Measurements from ENCODE around the gene SNX14. TPM values are rescaled to one million over a fixed set of nuclear protein-coding genes. Genes with fewer than 3 reads are reported as not detected.

The SNX14 gene
- total and polyA plus RNA-seq, 10 of the 15 experiments (the other 5 are each of a cell fraction or from before 2014, with no cell fraction given): 34.2 to 122 (median 51.0) TPM

DNA sequence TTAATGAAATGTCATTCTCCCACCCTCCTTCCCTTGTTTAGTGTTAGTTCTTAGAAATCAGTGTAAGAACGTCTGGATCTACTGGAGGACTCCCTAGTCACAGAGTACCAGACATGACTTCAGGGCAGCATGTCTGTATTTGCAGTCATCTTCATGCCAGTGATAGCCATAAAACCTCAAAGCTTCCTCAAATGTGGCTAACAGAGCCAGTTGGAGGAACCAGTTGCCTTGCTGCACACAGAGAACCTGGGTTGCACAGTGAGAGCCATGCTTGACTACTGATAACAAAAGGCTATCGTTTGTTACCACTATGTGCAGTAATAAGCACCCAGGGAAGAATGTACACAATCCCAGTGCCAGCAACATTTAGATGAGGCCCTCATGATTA, 123.6 kb downstream of the SNX14 start:
- H3K9me3 ChIP-seq (replicated peaks; ENCODE audit: control insufficient read depth, insufficient read depth, low read length): no peaks in the 10 kb centered on the region
- H3K4me1 ChIP-seq (ENCODE audit: control insufficient read depth, insufficient read depth, low read length): peaks cover 9% of the 10 kb centered on the region
- in situ Hi-C loops (cut with MboI) (no loop called here), intact Hi-C loops (cut with micrococcal nuclease; ENCODE audit: unreplicated experiment) (no loop called here)
- WGBS (ENCODE audit: insufficient coverage, insufficient replicate concordance, low lambda C conversion rate, missing lambda C conversion rate): 3% methylated on average over 2 of the region's 2 CpGs
- H3K4me3 ChIP-seq: no peak overlapping the region
- SMC1A ChIA-PET (ENCODE audit: uncharacterized antibody, unreplicated experiment): no interaction called here
- no peak for ATAC-seq
- CTCF ChIA-PET: interaction anchor here (1.2 to 3.7 kb wide), 2 partner anchors 10 to 13 kb away, joined by 6 to 21 read pairs; no protein-coding TSS in a partner anchor
- no peak overlapping the region for H3K9ac ChIP-seq (ENCODE audit: control insufficient read depth, insufficient read depth, low read length)
- FAIRE-seq: no peak
- RAD21 ChIA-PET (ENCODE audit: unreplicated experiment): interaction anchor here (0.8 to 1.9 kb wide), 2 partner anchors 13 to 20 kb away, joined by 3 to 5 read pairs; partner anchors contain the start of gene NT5E
- no peak for DNase-seq (ENCODE audit: low read depth, low spot score)
- H3K27ac ChIP-seq (ENCODE audit: control insufficient read depth, insufficient read depth): no peak overlapping the region
- no peaks in the 10 kb centered on the region for H3K36me3 ChIP-seq (ENCODE audit: control insufficient read depth in 2 of 2, insufficient read depth in 2 of 2, low read length in 1 of 2)
- no TSS peak for BruUV-seq (replicated peaks)
- H3K79me2 ChIP-seq (ENCODE audit: control insufficient read depth, insufficient read depth, low read length): no peaks in the 10 kb centered on the region
- TF ChIP-seq MYC (IDR thresholded peaks at IDR 0.05; ENCODE audit: insufficient read depth, insufficient read length, insufficient replicate concordance, low read length, severe bottlenecking) (no peak), BRCA1 (IDR thresholded peaks at IDR 0.05; ENCODE audit: low read depth, low read length) (no peak), GATAD2B (conservative IDR thresholded peaks at IDR 0.05; ENCODE audit: low read depth) (no peak), POU2F2 (IDR thresholded peaks at IDR 0.05; ENCODE audit: borderline replicate concordance, low read depth, low read length) (no peak), YY1 (IDR thresholded peaks at IDR 0.05; ENCODE audit: low read depth, low read length) (no peak), NKRF (conservative IDR thresholded peaks at IDR 0.05) (no peak), EED (IDR thresholded peaks at IDR 0.05; ENCODE audit: low read depth) (no peak), EZH2 (IDR thresholded peaks at IDR 0.05; ENCODE audit: borderline replicate concordance, control insufficient read depth, low read depth, low read length) (no peak), FOXK2 (IDR thresholded peaks at IDR 0.05) (no peak), ETV6 (conservative IDR thresholded peaks at IDR 0.05 in 1 of 2, IDR thresholded peaks at IDR 0.05 in 1 of 2; ENCODE audit: borderline replicate concordance in 1 of 2, low read depth in 1 of 2) (no peak), WRNIP1 (IDR thresholded peaks at IDR 0.05; ENCODE audit: borderline replicate concordance, low read depth, low read length) (no peak), RFX5 (IDR thresholded peaks at IDR 0.05; ENCODE audit: low read depth, low read length) (no peak), NFIC (IDR thresholded peaks at IDR 0.05; ENCODE audit: low read depth, low read length) (no peak), PAX5 (IDR thresholded peaks at IDR 0.05; ENCODE audit: borderline replicate concordance, low read depth, low read length) (no peak)
- TF ChIP-seq, protein P1, sequence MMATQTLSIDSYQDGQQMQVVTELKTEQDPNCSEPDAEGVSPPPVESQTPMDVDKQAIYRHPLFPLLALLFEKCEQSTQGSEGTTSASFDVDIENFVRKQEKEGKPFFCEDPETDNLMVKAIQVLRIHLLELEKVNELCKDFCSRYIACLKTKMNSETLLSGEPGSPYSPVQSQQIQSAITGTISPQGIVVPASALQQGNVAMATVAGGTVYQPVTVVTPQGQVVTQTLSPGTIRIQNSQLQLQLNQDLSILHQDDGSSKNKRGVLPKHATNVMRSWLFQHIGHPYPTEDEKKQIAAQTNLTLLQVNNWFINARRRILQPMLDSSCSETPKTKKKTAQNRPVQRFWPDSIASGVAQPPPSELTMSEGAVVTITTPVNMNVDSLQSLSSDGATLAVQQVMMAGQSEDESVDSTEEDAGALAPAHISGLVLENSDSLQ (IDR thresholded peaks at IDR 0.05): no peak
- TF ChIP-seq, protein P2, sequence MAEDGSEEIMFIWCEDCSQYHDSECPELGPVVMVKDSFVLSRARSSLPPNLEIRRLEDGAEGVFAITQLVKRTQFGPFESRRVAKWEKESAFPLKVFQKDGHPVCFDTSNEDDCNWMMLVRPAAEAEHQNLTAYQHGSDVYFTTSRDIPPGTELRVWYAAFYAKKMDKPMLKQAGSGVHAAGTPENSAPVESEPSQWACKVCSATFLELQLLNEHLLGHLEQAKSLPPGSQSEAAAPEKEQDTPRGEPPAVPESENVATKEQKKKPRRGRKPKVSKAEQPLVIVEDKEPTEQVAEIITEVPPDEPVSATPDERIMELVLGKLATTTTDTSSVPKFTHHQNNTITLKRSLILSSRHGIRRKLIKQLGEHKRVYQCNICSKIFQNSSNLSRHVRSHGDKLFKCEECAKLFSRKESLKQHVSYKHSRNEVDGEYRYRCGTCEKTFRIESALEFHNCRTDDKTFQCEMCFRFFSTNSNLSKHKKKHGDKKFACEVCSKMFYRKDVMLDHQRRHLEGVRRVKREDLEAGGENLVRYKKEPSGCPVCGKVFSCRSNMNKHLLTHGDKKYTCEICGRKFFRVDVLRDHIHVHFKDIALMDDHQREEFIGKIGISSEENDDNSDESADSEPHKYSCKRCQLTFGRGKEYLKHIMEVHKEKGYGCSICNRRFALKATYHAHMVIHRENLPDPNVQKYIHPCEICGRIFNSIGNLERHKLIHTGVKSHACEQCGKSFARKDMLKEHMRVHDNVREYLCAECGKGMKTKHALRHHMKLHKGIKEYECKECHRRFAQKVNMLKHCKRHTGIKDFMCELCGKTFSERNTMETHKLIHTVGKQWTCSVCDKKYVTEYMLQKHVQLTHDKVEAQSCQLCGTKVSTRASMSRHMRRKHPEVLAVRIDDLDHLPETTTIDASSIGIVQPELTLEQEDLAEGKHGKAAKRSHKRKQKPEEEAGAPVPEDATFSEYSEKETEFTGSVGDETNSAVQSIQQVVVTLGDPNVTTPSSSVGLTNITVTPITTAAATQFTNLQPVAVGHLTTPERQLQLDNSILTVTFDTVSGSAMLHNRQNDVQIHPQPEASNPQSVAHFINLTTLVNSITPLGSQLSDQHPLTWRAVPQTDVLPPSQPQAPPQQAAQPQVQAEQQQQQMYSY (CRISPR knock-in tag; IDR thresholded peaks at IDR 0.05): no peak
- TF ChIP-seq, protein P3, sequence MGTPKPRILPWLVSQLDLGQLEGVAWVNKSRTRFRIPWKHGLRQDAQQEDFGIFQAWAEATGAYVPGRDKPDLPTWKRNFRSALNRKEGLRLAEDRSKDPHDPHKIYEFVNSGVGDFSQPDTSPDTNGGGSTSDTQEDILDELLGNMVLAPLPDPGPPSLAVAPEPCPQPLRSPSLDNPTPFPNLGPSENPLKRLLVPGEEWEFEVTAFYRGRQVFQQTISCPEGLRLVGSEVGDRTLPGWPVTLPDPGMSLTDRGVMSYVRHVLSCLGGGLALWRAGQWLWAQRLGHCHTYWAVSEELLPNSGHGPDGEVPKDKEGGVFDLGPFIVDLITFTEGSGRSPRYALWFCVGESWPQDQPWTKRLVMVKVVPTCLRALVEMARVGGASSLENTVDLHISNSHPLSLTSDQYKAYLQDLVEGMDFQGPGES (IDR thresholded peaks at IDR 0.05): no peak
- no peaks in the 10 kb centered on the region for H4K20me1 ChIP-seq (ENCODE audit: control insufficient read depth, insufficient read depth)
- no peak overlapping the region for H2AFZ ChIP-seq (ENCODE audit: control insufficient read depth, low read depth, low read length)
- POLR2A ChIA-PET: interaction anchor here (0.8 kb wide), 1 partner anchor 26 kb away, joined by 3 read pairs; no protein-coding TSS in a partner anchor
- no peak overlapping the region for H3K4me2 ChIP-seq (ENCODE audit: control insufficient read depth, insufficient read depth)
- no peaks in the 10 kb centered on the region for H3K27me3 ChIP-seq (replicated peaks in 1 of 2; ENCODE audit: control insufficient read depth in 2 of 2, insufficient read depth in 2 of 2, low read length in 1 of 2)
